HEK293 (cell line): ENCODE results near the gene CRTC1.

Source experiments
- CTCF ChIA-PET: fragments of 350-600 bp; formaldehyde crosslinking; extraction: SDS; loops from one replicate; lab custom pipeline; 2021; ENCODE audit warnings: antibody characterized with exemption; lab: Yijun Ruan, JAX
- POLR2A ChIA-PET: fragments of 300-600 bp; formaldehyde crosslinking; extraction: SDS; loops from one replicate; lab custom pipeline; 2020; ENCODE audit warnings: antibody characterized with exemption, inconsistent platforms; lab: Yijun Ruan, JAX
- H3K27ac ChIP-seq: fragments of 200-500 bp; sonication (Bioruptor generic); 2 replicates; pipeline ENCODE4 v1.5.1; 2014; ENCODE audit warnings: low read depth, low read length, control low read depth, inconsistent platforms; ENCODE audit errors: extremely low read depth
- H3K36me3 ChIP-seq, 2 experiments: fragments of 200-500 bp in 1 of 2; sonication (Bioruptor generic) in 1 of 2; 1 replicate in 1 of 2; 2 replicates in 1 of 2; pipeline ENCODE4 v1.5.1; 2014 to 2017; ENCODE audit warnings: inconsistent platforms in 2 of 2, low read length in 2 of 2; ENCODE audit not compliant: control insufficient read depth in 2 of 2, insufficient read depth in 1 of 2
- H3K4me1 ChIP-seq: fragments of 200-500 bp; sonication (Bioruptor generic); 2 replicates; pipeline ENCODE4 v1.5.1; 2014; ENCODE audit warnings: mild to moderate bottlenecking, low read length, inconsistent platforms; ENCODE audit not compliant: control insufficient read depth, insufficient read depth
- H3K4me3 ChIP-seq: 2 replicates; pipeline ENCODE4 v1.5.1; 2011; ENCODE audit warnings: low read depth, mild to moderate bottlenecking, control low read depth, low read length, moderate library complexity
- H3K9me3 ChIP-seq: fragments of 200-500 bp; sonication (Bioruptor generic); 2 replicates; pipeline ENCODE4 v1.5.1; 2014; ENCODE audit warnings: low read depth, low read length, inconsistent platforms; ENCODE audit not compliant: control insufficient read depth, insufficient read depth
- KLF10 ChIP-seq: fragments of 450-650 bp; IDR thresholded peaks from 2 replicates; pipeline ENCODE4 v1.5.1; 2018; ENCODE audit warnings: missing biosample characterization, mild to moderate bottlenecking, missing genetic modification characterization
- PATZ1 ChIP-seq: fragments of 450-650 bp; formaldehyde crosslinking; IDR thresholded peaks from 2 replicates; pipeline ENCODE4 v1.5.1; 2016; ENCODE audit warnings: missing biosample characterization, missing genetic modification characterization
- PRDM1 ChIP-seq: fragments of 450-650 bp; formaldehyde crosslinking; IDR thresholded peaks from 2 replicates; pipeline ENCODE4; 2016; ENCODE audit warnings: missing biosample characterization, missing genetic modification characterization
- TCF7L2 ChIP-seq: IDR thresholded peaks from 2 replicates; pipeline ENCODE4 v1.6.1; 2011; ENCODE audit warnings: low read depth, mild to moderate bottlenecking, inconsistent platforms, low read length, moderate library complexity, borderline replicate concordance
- ZBTB26 ChIP-seq: fragments of 450-650 bp; formaldehyde crosslinking; optimal IDR thresholded peaks from 2 replicates; pipeline ENCODE3; 2016; ENCODE audit warnings: missing biosample characterization, mild to moderate bottlenecking, missing genetic modification characterization
- ZNF121 ChIP-seq: fragments of 450-650 bp; formaldehyde crosslinking; IDR thresholded peaks from 2 replicates; pipeline ENCODE4 v1.5.1; 2016; ENCODE audit warnings: missing biosample characterization, missing genetic modification characterization
- ZNF18 ChIP-seq: fragments of 450-650 bp; formaldehyde crosslinking; IDR thresholded peaks from 2 replicates; pipeline ENCODE4 v1.5.1; 2016; ENCODE audit warnings: missing biosample characterization, missing genetic modification characterization
- ZNF202 ChIP-seq: fragments of 450-650 bp; formaldehyde crosslinking; IDR thresholded peaks from 2 replicates; pipeline ENCODE4 v1.5.1; 2016; ENCODE audit warnings: missing biosample characterization, missing genetic modification characterization, borderline replicate concordance
- ZNF214 ChIP-seq: fragments of 450-650 bp; formaldehyde crosslinking; IDR thresholded peaks from 2 replicates; pipeline ENCODE4 v1.5.1; 2017; ENCODE audit warnings: missing biosample characterization, mild to moderate bottlenecking, missing genetic modification characterization, borderline replicate concordance
- ZNF274 ChIP-seq, 2 experiments: fragments of 200-500 bp in 1 of 2; fragments of 450-650 bp in 1 of 2; sonication (Bioruptor generic) in 1 of 2; formaldehyde crosslinking in 1 of 2; IDR thresholded peaks; 2 replicates each; pipeline versions ENCODE4 v1.5.1 to v1.6.1; 2014 to 2016; ENCODE audit warnings: borderline replicate concordance in 1 of 2, inconsistent platforms in 1 of 2, low read length in 1 of 2, missing biosample characterization in 1 of 2, missing genetic modification characterization in 1 of 2
- ZNF280D ChIP-seq: fragments of 450-650 bp; formaldehyde crosslinking; IDR thresholded peaks from 2 replicates; pipeline ENCODE4 v1.5.1; 2016; ENCODE audit warnings: missing biosample characterization, missing genetic modification characterization
- ZNF311 ChIP-seq: fragments of 450-650 bp; formaldehyde crosslinking; IDR thresholded peaks from 2 replicates; pipeline ENCODE4 v1.5.1; 2017; ENCODE audit warnings: missing biosample characterization, missing genetic modification characterization, borderline replicate concordance
- ZNF335 ChIP-seq: fragments of 450-650 bp; formaldehyde crosslinking; conservative IDR thresholded peaks from 2 replicates; pipeline ENCODE4 v1.5.1; 2016; ENCODE audit warnings: missing biosample characterization, missing genetic modification characterization
- ZNF423 ChIP-seq: fragments of 450-650 bp; formaldehyde crosslinking; IDR thresholded peaks from 2 replicates; pipeline ENCODE4 v1.5.1; 2016; ENCODE audit warnings: missing biosample characterization, missing genetic modification characterization
- ZNF48 ChIP-seq: fragments of 450-650 bp; formaldehyde crosslinking; IDR thresholded peaks from 2 replicates; pipeline ENCODE4 v1.5.1; 2016; ENCODE audit warnings: missing biosample characterization, missing genetic modification characterization
- ZNF571 ChIP-seq: fragments of 450-650 bp; formaldehyde crosslinking; IDR thresholded peaks from 2 replicates; pipeline ENCODE4 v1.5.0; 2017; ENCODE audit warnings: missing biosample characterization, missing genetic modification characterization
- ZNF776 ChIP-seq: fragments of 450-650 bp; formaldehyde crosslinking; IDR thresholded peaks from 2 replicates; pipeline ENCODE4 v1.5.0; 2017; ENCODE audit warnings: missing biosample characterization, missing genetic modification characterization, borderline replicate concordance
- TF ChIP-seq, protein P1 (sequence below): fragments of 450-650 bp; formaldehyde crosslinking; IDR thresholded peaks from 2 replicates; pipeline ENCODE4 v1.5.1; 2016; ENCODE audit warnings: missing biosample characterization, missing genetic modification characterization

CRTC1 gene

GRCh38 chr19:18765224-18765623 lies 81.7 kb downstream of the CRTC1 start:
- Histone ChIP-seq H3K27ac (no peak overlapping the region), H3K4me1 (peaks cover 5% of the 10 kb centered on the region; the same call in 1 of the 2 replicates), H3K4me3 (no peak overlapping the region), H3K9me3 (no peaks in the 10 kb centered on the region), H3K36me3 (no peaks in the 10 kb centered on the region; a peak in 1 of 3 replicates)
- CTCF ChIA-PET: interaction anchor here (0.6 to 0.7 kb wide), 2 partner anchors 63 to 102 kb away, joined by 3 read pairs; no protein-coding TSS in a partner anchor
- TF ChIP-seq ZNF423 (tag by site-specific recombination) (no peak), ZNF280D (tag by site-specific recombination) (no peak), PATZ1 (no peak), ZNF48 (tag by site-specific recombination) (no peak), ZNF274 (IDR thresholded peaks at IDR 0.05; ENCODE audit: low read length) (no peak), ZNF274 (tag by site-specific recombination; IDR thresholded peaks at IDR 0.05; ENCODE audit: borderline replicate concordance) (no peak)
- POLR2A ChIA-PET: no interaction called here

DNA sequence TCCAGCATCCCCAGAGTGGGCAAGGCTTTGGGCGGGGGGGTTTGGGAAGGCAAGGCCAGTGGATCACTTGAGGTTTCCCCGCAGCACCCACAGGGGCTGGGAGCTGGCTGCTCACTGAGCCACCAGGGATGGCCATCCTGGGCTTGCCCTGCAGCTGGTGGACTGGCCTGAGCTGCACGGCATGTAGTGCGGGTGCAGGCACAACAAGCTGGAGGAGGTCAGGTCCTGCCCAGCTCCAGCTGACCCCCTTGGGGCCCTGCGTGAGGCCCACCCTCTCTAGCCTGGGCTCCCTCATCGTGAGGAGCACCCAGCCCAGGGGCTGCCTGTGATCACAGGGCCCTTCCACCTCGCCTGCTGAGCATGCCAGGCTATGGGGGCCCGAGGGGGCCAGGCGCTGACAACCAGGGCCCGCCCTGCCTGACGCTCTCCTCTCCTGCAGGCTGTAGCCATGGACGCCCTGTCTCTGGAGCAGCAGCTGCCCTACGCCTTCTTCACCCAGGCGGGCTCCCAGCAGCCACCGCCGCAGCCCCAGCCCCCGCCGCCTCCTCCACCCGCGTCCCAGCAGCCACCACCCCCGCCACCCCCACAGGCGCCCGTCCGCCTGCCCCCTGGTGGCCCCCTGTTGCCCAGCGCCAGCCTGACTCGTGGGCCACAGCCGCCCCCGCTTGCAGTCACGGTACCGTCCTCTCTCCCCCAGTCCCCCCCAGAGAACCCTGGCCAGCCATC lies 84.7 kb downstream of the CRTC1 start:
- ChIA-PET CTCF (no interaction called here), POLR2A (interaction anchor here (0.5 kb wide), 1 partner anchor 28 kb away, joined by 6 read pairs; no protein-coding TSS in a partner anchor)
- Histone ChIP-seq H3K27ac (no peak overlapping the region), H3K36me3 (no peaks in the 10 kb centered on the region; a peak in 1 of 3 replicates), H3K4me1 (no peaks in the 10 kb centered on the region), H3K9me3 (no peaks in the 10 kb centered on the region), H3K4me3 (no peak overlapping the region)
- TF ChIP-seq ZNF311: no peak
- TF ChIP-seq PRDM1 (tag by site-specific recombination): no peak
- no peak for TF ChIP-seq ZBTB26 (tag by site-specific recombination)
- no peak for TF ChIP-seq TCF7L2
- no peak for TF ChIP-seq ZNF202 (tag by site-specific recombination)
- no peak for TF ChIP-seq ZNF48 (tag by site-specific recombination)
- TF ChIP-seq, protein P1, sequence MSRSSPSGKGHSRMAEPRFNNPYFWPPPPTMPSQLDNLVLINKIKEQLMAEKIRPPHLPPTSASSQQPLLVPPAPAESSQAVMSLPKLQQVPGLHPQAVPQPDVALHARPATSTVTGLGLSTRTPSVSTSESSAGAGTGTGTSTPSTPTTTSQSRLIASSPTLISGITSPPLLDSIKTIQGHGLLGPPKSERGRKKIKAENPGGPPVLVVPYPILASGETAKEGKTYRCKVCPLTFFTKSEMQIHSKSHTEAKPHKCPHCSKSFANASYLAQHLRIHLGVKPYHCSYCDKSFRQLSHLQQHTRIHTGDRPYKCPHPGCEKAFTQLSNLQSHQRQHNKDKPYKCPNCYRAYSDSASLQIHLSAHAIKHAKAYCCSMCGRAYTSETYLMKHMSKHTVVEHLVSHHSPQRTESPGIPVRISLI: no peak
- no peak for TF ChIP-seq ZNF335 (tag by site-specific recombination)
- TF ChIP-seq ZNF776 (tag by site-specific recombination): no peak
- TF ChIP-seq KLF10: no peak
- TF ChIP-seq ZNF121 (tag by site-specific recombination): no peak
- no peak for TF ChIP-seq ZNF18 (tag by site-specific recombination)
- TF ChIP-seq ZNF571 (tag by site-specific recombination): no peak
- TF ChIP-seq ZNF214: no peak
